ENCODE data around the gene NRK.

- TF ChIP-seq, protein P1, sequence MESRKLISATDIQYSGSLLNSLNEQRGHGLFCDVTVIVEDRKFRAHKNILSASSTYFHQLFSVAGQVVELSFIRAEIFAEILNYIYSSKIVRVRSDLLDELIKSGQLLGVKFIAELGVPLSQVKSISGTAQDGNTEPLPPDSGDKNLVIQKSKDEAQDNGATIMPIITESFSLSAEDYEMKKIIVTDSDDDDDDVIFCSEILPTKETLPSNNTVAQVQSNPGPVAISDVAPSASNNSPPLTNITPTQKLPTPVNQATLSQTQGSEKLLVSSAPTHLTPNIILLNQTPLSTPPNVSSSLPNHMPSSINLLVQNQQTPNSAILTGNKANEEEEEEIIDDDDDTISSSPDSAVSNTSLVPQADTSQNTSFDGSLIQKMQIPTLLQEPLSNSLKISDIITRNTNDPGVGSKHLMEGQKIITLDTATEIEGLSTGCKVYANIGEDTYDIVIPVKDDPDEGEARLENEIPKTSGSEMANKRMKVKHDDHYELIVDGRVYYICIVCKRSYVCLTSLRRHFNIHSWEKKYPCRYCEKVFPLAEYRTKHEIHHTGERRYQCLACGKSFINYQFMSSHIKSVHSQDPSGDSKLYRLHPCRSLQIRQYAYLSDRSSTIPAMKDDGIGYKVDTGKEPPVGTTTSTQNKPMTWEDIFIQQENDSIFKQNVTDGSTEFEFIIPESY (IDR thresholded peaks at IDR 0.05; ENCODE audit: borderline replicate concordance, low read depth): no peak
- TF ChIP-seq, protein P2, sequence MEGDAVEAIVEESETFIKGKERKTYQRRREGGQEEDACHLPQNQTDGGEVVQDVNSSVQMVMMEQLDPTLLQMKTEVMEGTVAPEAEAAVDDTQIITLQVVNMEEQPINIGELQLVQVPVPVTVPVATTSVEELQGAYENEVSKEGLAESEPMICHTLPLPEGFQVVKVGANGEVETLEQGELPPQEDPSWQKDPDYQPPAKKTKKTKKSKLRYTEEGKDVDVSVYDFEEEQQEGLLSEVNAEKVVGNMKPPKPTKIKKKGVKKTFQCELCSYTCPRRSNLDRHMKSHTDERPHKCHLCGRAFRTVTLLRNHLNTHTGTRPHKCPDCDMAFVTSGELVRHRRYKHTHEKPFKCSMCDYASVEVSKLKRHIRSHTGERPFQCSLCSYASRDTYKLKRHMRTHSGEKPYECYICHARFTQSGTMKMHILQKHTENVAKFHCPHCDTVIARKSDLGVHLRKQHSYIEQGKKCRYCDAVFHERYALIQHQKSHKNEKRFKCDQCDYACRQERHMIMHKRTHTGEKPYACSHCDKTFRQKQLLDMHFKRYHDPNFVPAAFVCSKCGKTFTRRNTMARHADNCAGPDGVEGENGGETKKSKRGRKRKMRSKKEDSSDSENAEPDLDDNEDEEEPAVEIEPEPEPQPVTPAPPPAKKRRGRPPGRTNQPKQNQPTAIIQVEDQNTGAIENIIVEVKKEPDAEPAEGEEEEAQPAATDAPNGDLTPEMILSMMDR (IDR thresholded peaks at IDR 0.05): no peak
- TF ChIP-seq JUND (IDR thresholded peaks at IDR 0.05) (no peak), NFIC (IDR thresholded peaks at IDR 0.05; ENCODE audit: borderline replicate concordance) (no peak), USF1 (IDR thresholded peaks at IDR 0.05; ENCODE audit: borderline replicate concordance, low read depth) (no peak)
Observed at GRCh38 chrX:106007815-106008214, 185.5 kb downstream of the NRK start.

Measured in SK-N-SH (cell line).